Measurements from ENCODE around the gene ATMIN. TPM values are rescaled to one million over a fixed set of nuclear protein-coding genes. Genes with fewer than 3 reads are reported as not detected.

The ATMIN gene
- total and polyA plus RNA-seq, 10 of the 15 experiments (the other 5 are each of a cell fraction or from before 2014, with no cell fraction given): 5.2 to 28.9 (median 18.3) TPM

GRCh38 chr16:81095953-81096714 is 60.5 kb downstream of the ATMIN start, which contains the start of gene GCSH (continued):
- peak; percentile 86 for TF ChIP-seq NKRF (conservative IDR thresholded peaks at IDR 0.05)
- TF ChIP-seq HDAC2 (IDR thresholded peaks at IDR 0.05): no peak
- TF ChIP-seq TCF12 (IDR thresholded peaks at IDR 0.05; ENCODE audit: low read depth, low read length): no peak
- TF ChIP-seq PRDM15 (CRISPR knock-in tag; IDR thresholded peaks at IDR 0.05): no peak
- peak; percentile 95; the same call in 1 of the 2 replicates for TF ChIP-seq LARP7 (IDR thresholded peaks at IDR 0.05)
- no peak for TF ChIP-seq MXI1 (IDR thresholded peaks at IDR 0.05; ENCODE audit: low read depth, low read length)
- no peak for TF ChIP-seq SKIL (IDR thresholded peaks at IDR 0.05; ENCODE audit: low read depth, poor library complexity, severe bottlenecking)
- peak; percentile 73 for TF ChIP-seq NR2F1 (conservative IDR thresholded peaks at IDR 0.05)
- peak; percentile 70 for TF ChIP-seq RFX5 (IDR thresholded peaks at IDR 0.05; ENCODE audit: low read depth, low read length)
- TF ChIP-seq DPF2 (IDR thresholded peaks at IDR 0.05): peak; percentile 80
- no peak for TF ChIP-seq EZH2 (IDR thresholded peaks at IDR 0.05; ENCODE audit: borderline replicate concordance, control insufficient read depth, low read depth, low read length)
- no peak for TF ChIP-seq ESRRA (IDR thresholded peaks at IDR 0.05; ENCODE audit: low read length)
- TF ChIP-seq MTA2 (IDR thresholded peaks at IDR 0.05; ENCODE audit: low read depth): no peak
- TF ChIP-seq FOS (IDR thresholded peaks at IDR 0.05; ENCODE audit: borderline replicate concordance, extremely low read depth, insufficient read length): no peak
- no peak for TF ChIP-seq BCL11A (IDR thresholded peaks at IDR 0.05; ENCODE audit: low read depth, low read length)
- TF ChIP-seq IRF5 (IDR thresholded peaks at IDR 0.05; ENCODE audit: borderline replicate concordance): no peak
- 0 out of 2 replicates have a peak, but pooled peaks have one; percentile 75 for TF ChIP-seq STAT1 (conservative IDR thresholded peaks at IDR 0.05)
- no peak for TF ChIP-seq CBX5 (IDR thresholded peaks at IDR 0.05; ENCODE audit: low read depth)
- TF ChIP-seq STAT3 (IDR thresholded peaks at IDR 0.05; ENCODE audit: low read depth, low read length): no peak
- TF ChIP-seq MLLT1 (IDR thresholded peaks at IDR 0.05): no peak
